Stomach (tissue), 4 donors: Measurements from ENCODE around the gene MOCS1.

Experiments
- CTCF ChIP-seq, 7 experiments: fragments of 450-650 bp in 4 of 7; fragments of 200-600 bp in 3 of 7; sonication (generic) in 3 of 7; IDR thresholded peaks; one replicate each; pipeline ENCODE4 v1.5.1; 2016 to 2019; ENCODE audit warnings: antibody characterized with exemption in 7 of 7, control low read depth in 2 of 7, mild to moderate bottlenecking in 1 of 7
- EP300 ChIP-seq: sonication (generic); formaldehyde crosslinking; IDR thresholded peaks from one replicate; pipeline ENCODE4 v1.6.1; 2017; ENCODE audit warnings: antibody characterized with exemption
- POLR2A ChIP-seq, 4 donors: fragments of 450-650 bp; IDR thresholded peaks; one replicate each; pipeline ENCODE4 v1.6.1; 2016; ENCODE audit warnings: antibody characterized with exemption in 4 of 4, control low read depth in 2 of 4, mild to moderate bottlenecking in 1 of 4, moderate library complexity in 1 of 4
- POLR2AphosphoS5 ChIP-seq, 3 donors: sonication (generic); formaldehyde crosslinking; IDR thresholded peaks; one replicate each; pipeline ENCODE4 v1.6.1; 2016; ENCODE audit warnings: antibody characterized with exemption in 3 of 3

- TF ChIP-seq POLR2AphosphoS5 (IDR thresholded peaks at IDR 0.05) (no peak), CTCF (IDR thresholded peaks at IDR 0.05) (no peak), POLR2A (IDR thresholded peaks at IDR 0.05) (no peak), EP300 (no peak)
These were observed 25.3 kb downstream of the MOCS1 start for GRCh38 chr6:39908838-39909583.
